M059J (cell line): ENCODE data around the gene VPS52. TPM values are rescaled to one million over a fixed set of nuclear protein-coding genes. Genes with fewer than 3 reads are reported as not detected.
A peak's percentile ranks its signal among the peaks of the same experiment; 100 is the strongest.
"Not testable (repeated sequence)": the region's sequence is repeated elsewhere in the genome, so short reads cannot be mapped to it uniquely, and the experiment has no call there.

Experiments
- DNase-seq: peaks from one replicate; pipeline ENCODE4 v3.0.0-alpha.2; 2012; ENCODE audit warnings: low read depth
- total RNA-seq: library from RNA; depleted of rRNA; stranded (reverse); fragments of >200 nt; shearing (Covaris generic); gene quantifications from 2 replicates; pipeline ENCODE4 v1.2.3, GENCODE V29; 2014

The VPS52 gene
- total RNA-seq, 1 experiment from 2014 or later, result 45.3 TPM

GRCh38 chr6:33301877-33302276 is 30.2 kb upstream of the VPS52 start:
- no peak for DNase-seq

GRCh38 chr6:33299237-33299944 is 27.7 kb upstream of the VPS52 start:
- peak; percentile 97 for DNase-seq

- DNase-seq, result peak; percentile 86
Measured at GRCh38 chr6:33298773-33299236, 27.1 kb upstream of the VPS52 start, which contains the start of gene RGL2. RGL2 (minus strand) TSS chr6:33298942; CDS start chr6:33298610, 332 bp downstream.

GRCh38 chr6:33297956-33298772 is 26.5 kb upstream of the VPS52 start:
- DNase-seq, result peak; percentile 98

- DNase-seq, result no peak
Measured at GRCh38 chr6:33297406-33297955, 25.8 kb upstream of the VPS52 start.

GRCh38 chr6:33296797-33297405 is 25.2 kb upstream of the VPS52 start:
- DNase-seq, result no peak

GRCh38 chr6:33295621-33296369 is 24.1 kb upstream of the VPS52 start:
- no peak for DNase-seq

GRCh38 chr6:33294086-33294823 is 22.6 kb upstream of the VPS52 start:
- DNase-seq, result no peak

- DNase-seq, result no peak
Measured at GRCh38 chr6:33292996-33293682, 21.5 kb upstream of the VPS52 start.

- no peak for DNase-seq
Measured at GRCh38 chr6:33290459-33290858, 18.8 kb upstream of the VPS52 start.

GRCh38 chr6:33289784-33290315 is 18.2 kb upstream of the VPS52 start:
- DNase-seq, result no peak

- peak; percentile 96 for DNase-seq
Measured at GRCh38 chr6:33288921-33289783, 17.5 kb upstream of the VPS52 start, which contains the start of the genes PFDN6 and WDR46. PFDN6 (plus strand) TSS chr6:33289601; CDS start chr6:33289857, 256 bp downstream. WDR46 (minus strand) TSS chr6:33289239; CDS start chr6:33289170, 69 bp downstream.

- no peak for DNase-seq
Measured at GRCh38 chr6:33288141-33288920, 16.7 kb upstream of the VPS52 start.

GRCh38 chr6:33286946-33287914 is 15.6 kb upstream of the VPS52 start:
- DNase-seq, result no peak

GRCh38 chr6:33285214-33285613 is 13.5 kb upstream of the VPS52 start:
- not testable (repeated sequence) for DNase-seq

GRCh38 chr6:33280539-33280938 is 8.9 kb upstream of the VPS52 start:
- no peak for DNase-seq
